KG1 (cell line): ENCODE results near the gene RHOF.
A peak's percentile ranks its signal among the peaks of the same experiment; 100 is the strongest.
"Not testable (repeated sequence)": the region's sequence is repeated elsewhere in the genome, so short reads cannot be mapped to it uniquely, and the experiment has no call there.

Experiments
- DNase-seq: peaks from one replicate; lab custom pipeline; 2025; lab: John Stamatoyannopoulos, UW

The RHOF gene

GRCh38 chr12:121775501-121775900, 18.0 kb downstream of the RHOF start:
- DNase-seq, result no peak

DNA sequence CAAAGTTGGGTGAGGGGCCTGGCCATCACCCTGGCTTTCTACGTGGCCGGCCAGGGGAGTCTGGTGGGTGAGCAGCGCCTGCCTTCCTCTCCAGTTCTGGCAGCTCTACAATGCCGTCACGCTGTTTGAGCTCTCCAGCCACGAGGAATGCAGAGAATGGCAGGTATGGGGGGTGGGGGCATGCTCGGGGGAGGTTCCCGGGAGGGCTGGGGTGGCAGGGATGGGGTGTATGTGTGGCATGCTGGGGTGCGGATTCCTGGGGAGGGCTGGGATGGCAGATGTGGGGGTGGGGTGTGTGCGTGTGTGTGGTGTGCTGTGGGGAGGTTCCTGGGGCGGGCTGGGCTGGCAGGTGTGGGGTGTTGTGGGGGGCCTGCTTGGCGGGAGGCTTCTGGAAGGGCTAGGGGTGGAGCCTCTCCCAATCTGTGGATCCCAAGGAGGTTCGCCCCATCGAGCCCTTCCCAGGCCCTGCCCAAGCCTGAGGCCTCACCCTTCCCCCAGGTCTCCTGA, 18.5 kb downstream of the RHOF start:
- no peak for DNase-seq

DNA sequence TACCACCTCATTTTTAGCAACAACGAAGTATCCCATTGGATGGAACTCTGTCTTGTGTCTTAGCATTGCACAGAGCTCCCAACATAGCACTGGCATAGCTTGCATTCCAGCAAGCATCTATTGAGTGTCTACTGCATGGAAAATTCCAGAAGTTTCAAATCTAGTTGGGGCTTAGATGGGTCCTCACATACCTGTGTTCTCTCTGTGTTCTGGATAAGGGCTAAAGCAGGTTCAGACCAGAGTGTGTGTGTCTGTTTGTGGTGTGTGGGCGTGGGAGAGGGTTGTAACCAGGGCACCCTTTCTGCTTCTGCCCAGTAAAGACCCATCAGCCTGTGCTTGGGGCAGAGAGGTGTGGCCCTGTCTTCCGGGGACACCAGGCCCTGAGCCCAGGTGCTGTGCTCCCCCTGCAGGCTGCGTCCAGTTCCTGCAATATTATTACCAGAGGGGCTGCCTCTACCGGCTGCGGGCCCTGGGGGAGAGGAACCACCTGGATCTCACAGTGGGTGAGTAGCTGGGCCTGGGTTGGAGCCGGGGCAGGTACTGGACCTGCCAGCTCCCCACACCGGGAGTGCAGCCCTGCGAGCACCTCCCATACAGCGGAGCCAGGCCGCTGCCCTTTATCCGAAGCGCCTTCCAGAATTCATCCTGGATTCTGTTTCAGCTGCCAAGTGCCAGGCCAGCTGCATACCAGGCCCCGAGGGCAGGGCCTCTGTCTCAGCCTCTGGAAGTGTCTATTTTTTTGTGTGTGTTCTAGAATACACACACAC, 20.3 kb downstream of the RHOF start:
- peak; percentile 19 for DNase-seq

- DNase-seq, result no peak
Measured at GRCh38 chr12:121770813-121771625, 22.5 kb downstream of the RHOF start.

DNA sequence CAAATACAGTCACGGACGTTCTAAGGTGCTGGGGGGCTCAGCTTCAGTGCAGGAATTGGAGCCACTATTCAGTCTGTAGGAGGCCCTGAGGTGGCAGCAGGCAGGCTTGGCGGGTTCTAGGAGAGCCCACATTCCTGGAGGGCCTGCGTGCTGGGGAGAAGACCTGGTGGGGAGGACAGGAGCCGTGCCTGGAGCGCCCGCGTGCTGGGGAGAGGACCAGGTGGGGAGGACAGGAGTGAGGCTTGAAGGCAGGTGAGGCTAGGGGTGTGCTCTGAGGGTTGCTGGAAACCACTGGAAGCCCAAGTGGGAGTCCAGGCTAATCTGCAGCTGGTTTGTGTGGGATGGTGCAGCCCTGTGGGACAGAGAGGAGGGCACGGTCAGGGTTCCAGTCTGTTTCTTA, 23.1 kb downstream of the RHOF start:
- no peak for DNase-seq

DNA sequence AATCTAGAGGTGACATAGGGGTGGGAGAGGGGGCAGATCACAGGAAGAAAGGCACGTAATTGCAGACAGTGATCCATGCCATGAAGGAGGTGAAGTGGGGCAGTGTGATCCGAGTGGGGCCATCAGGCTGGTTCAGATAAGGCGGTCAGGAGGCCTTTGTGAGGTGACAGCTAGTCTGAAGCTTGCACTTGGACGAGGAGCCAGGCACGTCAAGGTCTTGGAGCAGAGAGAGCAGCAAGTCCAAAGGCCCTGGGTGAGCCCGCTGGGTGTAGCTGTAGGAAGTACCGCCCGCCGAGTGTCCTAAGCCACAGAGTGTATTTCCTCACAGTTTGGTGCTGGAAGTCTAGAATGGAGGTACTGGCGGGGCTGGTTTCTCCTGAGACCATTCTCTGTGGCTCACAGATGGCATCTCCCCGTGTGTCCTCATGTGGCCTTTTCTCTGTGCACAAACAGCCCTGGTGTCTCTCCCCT, 23.6 kb downstream of the RHOF start:
- DNase-seq, result no peak

GRCh38 chr12:121769297-121769830, 24.1 kb downstream of the RHOF start:
- DNase-seq, result no peak

DNA sequence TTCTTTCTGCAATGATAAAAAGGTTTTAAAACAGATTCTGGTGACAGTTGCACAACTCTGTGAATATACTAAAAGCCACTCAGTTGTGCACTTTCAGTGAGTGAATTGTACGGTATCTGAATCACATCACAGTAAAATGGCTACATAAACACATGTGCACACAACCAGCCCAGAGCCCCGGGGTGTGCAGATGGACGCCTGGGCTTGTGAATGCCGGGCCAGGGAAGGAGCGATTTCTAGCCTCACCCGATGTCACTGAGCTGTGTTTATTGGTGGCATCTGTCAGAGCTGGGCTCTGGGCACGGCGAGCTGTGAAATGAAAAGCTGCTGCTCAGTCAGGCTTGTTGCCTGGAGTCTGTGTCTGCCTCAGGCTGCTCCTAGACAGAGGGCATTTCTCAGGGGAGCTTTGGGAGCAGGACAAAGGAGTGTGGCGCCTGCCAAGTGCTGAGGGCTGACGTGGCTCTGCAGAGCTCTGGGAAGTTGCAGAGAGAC, 25.9 kb downstream of the RHOF start:
- DNase-seq, result no peak

DNA sequence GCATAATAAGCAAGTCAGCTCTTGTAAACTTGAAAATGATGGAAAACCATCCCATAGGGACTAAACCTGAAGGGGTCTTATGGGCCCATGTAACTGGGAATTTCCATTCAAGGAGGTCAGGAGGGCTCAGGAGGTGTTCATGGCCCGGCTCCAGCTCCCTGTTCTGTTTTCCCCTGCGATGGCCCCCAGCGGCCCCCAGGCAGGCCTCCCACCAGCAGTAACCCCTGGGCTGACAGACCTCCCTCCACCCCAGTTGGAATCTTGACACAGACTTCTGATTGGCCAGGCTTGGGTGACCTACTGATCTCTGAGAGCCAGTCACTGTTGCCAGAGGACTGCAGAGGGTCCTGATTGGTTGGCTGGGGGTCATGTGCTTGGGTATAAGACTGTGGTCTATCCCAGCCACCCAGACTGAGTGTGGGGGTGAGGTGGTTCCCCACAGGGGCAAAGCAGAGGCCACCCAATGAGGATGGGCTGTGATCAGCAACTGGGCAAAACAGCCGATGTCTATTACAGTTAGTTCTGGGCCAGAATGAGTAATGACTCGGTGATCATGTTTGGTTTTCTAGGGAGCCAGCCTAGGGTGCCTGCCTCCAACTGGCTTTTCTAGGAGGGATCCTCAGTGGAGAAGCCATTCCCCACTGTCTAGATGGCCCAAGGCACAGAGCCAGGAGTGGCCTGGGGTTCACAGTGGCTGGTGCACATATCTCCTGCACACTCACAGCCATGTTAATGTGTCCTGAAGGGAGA, 27.0 kb downstream of the RHOF start:
- DNase-seq, result no peak

- no peak for DNase-seq
Measured at GRCh38 chr12:121765573-121765972, 27.9 kb downstream of the RHOF start.

- no peak for DNase-seq
Measured at GRCh38 chr12:121764808-121765207, 28.7 kb downstream of the RHOF start.

- DNase-seq, result no peak
Measured at GRCh38 chr12:121762269-121762668, 31.2 kb downstream of the RHOF start.

GRCh38 chr12:121758536-121758935, 35.0 kb downstream of the RHOF start:
- DNase-seq, result not testable (repeated sequence)

GRCh38 chr12:121755591-121755990, 37.9 kb downstream of the RHOF start:
- no peak for DNase-seq

DNA sequence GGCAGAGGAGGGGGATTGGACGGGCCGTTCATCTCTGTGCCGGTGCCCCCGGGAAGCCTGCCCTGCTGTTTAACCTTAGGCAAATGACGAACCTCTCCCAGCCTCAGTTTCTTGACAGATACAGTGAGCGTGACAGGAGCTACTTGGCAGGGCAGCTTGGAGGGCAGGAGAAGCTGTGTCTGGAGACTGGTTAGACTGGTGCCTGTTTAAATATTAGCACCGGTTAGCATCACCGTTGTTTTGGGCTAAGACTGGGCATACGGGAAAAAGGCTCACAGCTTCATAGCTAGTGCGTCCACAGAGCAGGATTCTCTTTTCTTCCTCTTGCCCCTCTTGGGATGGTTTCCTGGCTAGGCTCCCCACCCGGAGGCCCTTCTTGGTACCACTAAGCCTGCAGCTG, 38.7 kb downstream of the RHOF start:
- no peak for DNase-seq

- DNase-seq, result no peak
Measured at GRCh38 chr12:121753844-121754264, 39.6 kb downstream of the RHOF start.

DNA sequence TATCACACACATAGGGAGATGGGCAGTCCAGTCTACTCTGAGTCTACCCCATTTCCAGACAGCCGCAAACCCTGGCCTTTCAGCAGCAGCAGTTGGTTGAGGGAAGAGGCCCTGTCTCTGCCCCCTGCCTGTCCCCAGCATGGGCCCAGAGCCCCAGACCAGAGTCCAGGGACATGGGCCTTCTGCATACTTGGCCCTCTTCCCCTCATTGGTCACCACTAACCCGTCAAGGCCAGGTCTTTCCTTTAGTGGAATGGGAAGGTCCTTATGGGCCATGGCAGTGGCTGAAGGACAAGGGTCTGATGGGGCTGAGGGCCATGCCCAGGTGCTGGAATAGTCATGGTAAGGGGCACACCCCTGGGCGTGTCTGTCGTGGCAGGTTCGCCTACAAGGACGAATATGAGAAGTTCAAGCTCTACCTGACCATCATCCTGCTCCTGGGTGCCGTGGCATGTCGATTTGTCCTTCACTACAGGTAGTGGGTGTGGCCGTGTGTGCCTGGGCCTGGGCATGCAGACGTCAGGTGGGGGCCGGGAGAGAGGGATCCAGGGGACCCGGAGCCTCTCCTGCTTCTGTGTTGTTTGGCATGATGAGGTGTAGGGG, 41.6 kb downstream of the RHOF start:
- DNase-seq, result no peak

DNA sequence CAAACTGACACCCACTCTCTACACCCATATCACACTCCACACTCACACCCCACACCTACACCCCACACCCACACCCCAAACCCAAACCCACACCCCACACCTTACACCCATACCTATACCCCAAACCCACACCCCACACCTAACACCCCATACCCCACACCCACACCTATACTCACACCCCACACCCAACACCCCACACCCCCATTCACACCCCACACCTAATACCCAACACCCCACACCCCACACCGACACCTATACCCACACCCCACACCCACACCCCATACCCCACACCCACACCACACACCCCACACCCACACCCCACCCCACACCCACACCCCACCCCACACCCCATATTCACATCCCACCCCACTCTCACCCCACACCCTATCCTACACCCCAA, 42.5 kb downstream of the RHOF start:
- no peak for DNase-seq

DNA sequence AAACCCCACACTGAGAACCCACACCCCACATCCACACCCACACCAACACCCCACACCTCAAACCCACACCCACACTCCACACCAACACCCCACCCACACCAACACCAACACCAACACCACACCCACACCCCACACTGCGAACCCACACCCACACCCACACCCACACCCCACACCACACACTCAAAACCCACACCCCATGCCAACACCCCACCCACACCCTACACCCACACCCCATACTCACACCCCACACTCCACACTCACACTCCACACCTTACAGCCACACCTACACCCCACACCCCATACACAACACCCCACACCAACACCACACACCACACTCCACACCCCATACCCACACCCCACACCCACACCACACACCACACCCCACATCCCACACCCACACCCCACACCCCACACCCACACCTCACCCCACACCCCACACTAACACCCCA, 43.0 kb downstream of the RHOF start:
- DNase-seq, result no peak

GRCh38 chr12:121749267-121749666, 44.2 kb downstream of the RHOF start:
- DNase-seq, result no peak

DNA sequence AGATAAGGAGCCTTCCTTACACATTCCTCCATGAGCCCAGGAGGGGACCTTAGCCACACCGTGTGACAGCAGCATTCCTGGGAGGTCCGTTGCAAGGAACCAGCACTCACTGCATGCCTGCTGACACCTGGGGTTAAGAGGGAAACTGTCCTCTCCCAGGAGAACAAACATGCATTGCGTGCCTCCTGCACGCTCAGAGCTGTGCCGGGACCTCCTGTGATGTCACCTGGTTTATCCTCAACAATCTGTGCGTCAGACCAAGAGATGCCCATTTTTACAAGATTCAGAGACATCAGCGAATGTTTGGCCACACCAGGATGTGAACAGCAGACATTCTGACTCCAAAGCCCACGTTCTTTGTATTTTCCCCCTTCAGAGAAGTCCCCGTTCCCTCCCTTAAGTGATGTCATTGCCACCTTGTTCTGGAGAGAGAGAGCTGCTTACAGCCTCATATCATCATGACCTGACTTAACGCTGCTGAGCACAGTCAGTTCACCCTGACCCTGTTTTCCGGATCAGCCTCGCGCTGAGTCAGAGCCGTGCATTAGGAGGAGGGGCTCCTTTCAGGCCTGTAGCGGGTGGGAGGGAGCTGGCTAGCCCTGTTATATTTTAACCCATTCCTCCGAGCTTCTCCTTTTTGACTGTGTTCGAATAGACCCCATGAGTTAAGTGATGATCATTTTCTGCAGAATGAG, 44.8 kb downstream of the RHOF start:
- DNase-seq, result no peak
